HepG2 (cell line): ENCODE measurements around the gene RBM28. TPM values are rescaled to one million over a fixed set of nuclear protein-coding genes. Genes with fewer than 3 reads are reported as not detected.

Source experiments
- ATAC-seq: fragments of 200-7000 bp; cut with Tn5 transposase; 3 replicates; pipeline ENCODE4 v1.9.1; 2020; ENCODE audit warnings: mild to moderate bottlenecking, moderate library complexity
- BruUV-seq: library from RNA; stranded (reverse); fragments of 400-500 nt; replicated peaks from 2 replicates; lab custom pipeline; 2021; lab: Mats Ljungman, UMichigan
- CTCF ChIA-PET: fragments of 300-600 bp; formaldehyde crosslinking; extraction: SDS; loops from one replicate; lab custom pipeline; 2021; ENCODE audit warnings: low total read pairs, inconsistent platforms, low intra/inter-chr PET ratio; lab: Yijun Ruan, JAX
- POLR2A ChIA-PET: fragments of 350-600 bp; sonication (Branson Sonifier 250); formaldehyde crosslinking; loops from one replicate; lab custom pipeline; 2020; ENCODE audit warnings: antibody characterized with exemption, inconsistent platforms; lab: Yijun Ruan, JAX
- DNase-seq: peaks from one replicate; pipeline ENCODE4 v3.0.0-alpha.2; 2015; ENCODE audit warnings: low spot score
- FAIRE-seq: peaks from 3 replicates; lab custom pipeline; 2011; peaks lifted over from hg19 to GRCh38; lab: Jason Lieb, UNC
- H2AFZ ChIP-seq: one replicate; pipeline ENCODE4 v1.6.1; 2011; ENCODE audit warnings: low read length, inconsistent platforms
- H3K27ac ChIP-seq: fragments of 300-600 bp; 3 replicates; pipeline ENCODE4 v1.8.0; 2011; ENCODE audit warnings: mixed run types, mild to moderate bottlenecking, mixed read lengths, low read length, inconsistent platforms; ENCODE audit not compliant: insufficient read depth; ENCODE audit errors: extremely low read length
- H3K27me3 ChIP-seq, 2 experiments: fragments of 200-600 bp in 1 of 2; 2 replicates in 1 of 2; 3 replicates in 1 of 2; pipeline versions ENCODE4 v1.6.0 to v1.8.0; 2011; ENCODE audit warnings: low read length in 2 of 2, mild to moderate bottlenecking in 2 of 2, moderate library complexity in 2 of 2, inconsistent platforms in 1 of 2; ENCODE audit not compliant: insufficient read depth in 2 of 2, control insufficient read depth in 1 of 2
- H3K36me3 ChIP-seq, 2 experiments: fragments of 200-600 bp in 1 of 2; replicated peaks in 1 of 2; 2 replicates in 1 of 2; 3 replicates in 1 of 2; pipeline versions ENCODE4 v1.5.1 to v1.8.0; 2011; ENCODE audit warnings: low read length in 2 of 2, inconsistent platforms in 1 of 2; ENCODE audit not compliant: insufficient read depth in 2 of 2, control insufficient read depth in 1 of 2
- H3K4me1 ChIP-seq: 2 replicates; pipeline ENCODE4 v1.5.1; 2012; ENCODE audit warnings: low read length, inconsistent platforms; ENCODE audit not compliant: insufficient read depth
- H3K4me2 ChIP-seq: 2 replicates; pipeline ENCODE4 v1.6.0; 2011; ENCODE audit warnings: low read depth, low read length, inconsistent platforms
- H3K4me3 ChIP-seq, 3 experiments: fragments of 200-600 bp in 1 of 3; sonication (generic), shearing (Covaris generic) in 1 of 3; replicated peaks in 1 of 3; 2 replicates each; pipeline ENCODE4 v1.5.1; 2011 to 2016; ENCODE audit warnings: low read length in 3 of 3, inconsistent platforms in 2 of 3, low read depth in 2 of 3, mild to moderate bottlenecking in 2 of 3, control low read depth in 1 of 3, mixed read lengths in 1 of 3; ENCODE audit not compliant: insufficient read depth in 1 of 3
- H3K79me2 ChIP-seq: one replicate; pipeline ENCODE4 v1.6.1; 2011; ENCODE audit warnings: low read length, inconsistent platforms; ENCODE audit not compliant: insufficient read depth
- H3K9ac ChIP-seq: 2 replicates; pipeline ENCODE4 v1.6.0; 2011; ENCODE audit warnings: mild to moderate bottlenecking, low read depth, low read length, inconsistent platforms; ENCODE audit not compliant: insufficient read depth
- H3K9me3 ChIP-seq: 2 replicates; pipeline ENCODE4 v1.5.1; 2012; ENCODE audit warnings: mild to moderate bottlenecking, low read length
- H4K20me1 ChIP-seq: 2 replicates; pipeline ENCODE4 v1.6.0; 2011; ENCODE audit warnings: inconsistent platforms, mild to moderate bottlenecking, low read length, moderate library complexity; ENCODE audit not compliant: insufficient read depth
- MBNL3 ChIP-seq: fragments of 250-450 bp; sonication (Bioruptor Pico); conservative IDR thresholded peaks from 2 replicates; pipeline ENCODE4 v1.8.0; 2022; ENCODE audit warnings: mild to moderate bottlenecking, inconsistent platforms
- NFIB ChIP-seq: sonication (generic); formaldehyde crosslinking; IDR thresholded peaks from 2 replicates; pipeline ENCODE4 v1.9.0; 2021; ENCODE audit warnings: missing genetic modification reagents, mild to moderate bottlenecking, borderline replicate concordance
- ZNF292 ChIP-seq: sonication (generic); formaldehyde crosslinking; IDR thresholded peaks from 2 replicates; pipeline ENCODE4 v1.8.1; 2022; ENCODE audit warnings: mild to moderate bottlenecking, low read depth, missing genetic modification reagents, borderline replicate concordance
- ZNF562 ChIP-seq: sonication (generic); formaldehyde crosslinking; IDR thresholded peaks from 2 replicates; pipeline ENCODE4 v1.8.0; 2022; ENCODE audit warnings: missing genetic modification reagents, borderline replicate concordance
- WGBS: methylation state at CpG from one replicate; pipeline ENCODE4 v1.1.6; 2017; ENCODE audit warnings: low lambda C conversion rate; 5-methylcytosine and 5-hydroxymethylcytosine counted together
- in situ Hi-C: cut with HindIII; loops from 2 replicates; pipeline ENCODE4 v1.10.0; 2017; ENCODE audit warnings: low pct_unique_long_range_greater_than_20kb; ENCODE audit not compliant: extremely low pct_ligation_motif_present
- intact Hi-C: fragments of 100-400 bp; cut with micrococcal nuclease; formaldehyde crosslinking; loops from one replicate; pipeline ENCODE4 v1.10.0; 2022; ENCODE audit not compliant: unreplicated experiment
- polyA plus RNA-seq, 8 experiments: library from polyadenylated mRNA; depleted of rRNA in 3 of 8; stranded (reverse) in 7 of 8; unstranded in 1 of 8; fragments of >200 nt; fragmentation: Illumina TruSeq in 4 of 8; extraction: Trizol in 4 of 8; gene quantifications; 2 replicates each; pipeline versions ENCODE4 v1.2.1 to v1.2.3, GENCODE V29; 2011 to 2016; ENCODE audit warnings: low read depth in 4 of 8, missing spikeins in 1 of 8, mixed read lengths in 1 of 8; ENCODE audit not compliant: insufficient read depth in 1 of 8
- total RNA-seq, 5 experiments: library from RNA; depleted of rRNA; stranded (reverse); fragments of >200 nt; fragmentation: Illumina TruSeq; extraction: Trizol; gene quantifications; 2 replicates each; pipeline ENCODE4 v1.2.3, GENCODE V29; 2016; ENCODE audit warnings: low read depth in 1 of 5
- TF ChIP-seq, protein P1 (sequence below): sonication (generic); formaldehyde crosslinking; IDR thresholded peaks from 2 replicates; pipeline ENCODE4 v1.5.0; 2020; ENCODE audit warnings: missing genetic modification reagents
- TF ChIP-seq, protein P2 (sequence below): sonication (generic); formaldehyde crosslinking; IDR thresholded peaks from 2 replicates; pipeline ENCODE4 v1.5.0; 2020; ENCODE audit warnings: missing genetic modification reagents
- TF ChIP-seq, protein P3 (sequence below): sonication (generic); formaldehyde crosslinking; IDR thresholded peaks from 2 replicates; pipeline ENCODE4 v1.4.0; 2020; ENCODE audit warnings: missing genetic modification reagents

Gene RBM28
- total and polyA plus RNA-seq, 2 of the 13 experiments (the other 11 are each of a cell fraction or from before 2014, with no cell fraction given): 20.5 to 49.0 TPM

GRCh38 chr7:128356546-128357216 lies 13.0 kb upstream of the RBM28 start:
- Histone ChIP-seq H2AFZ (no peak overlapping the region), H3K79me2 (no peaks in the 10 kb centered on the region), H3K9me3 (no peaks in the 10 kb centered on the region), H3K4me2 (no peak overlapping the region), H3K4me1 (peaks cover 7% of the 10 kb centered on the region; the same call in 1 of the 2 replicates), H3K36me3 (no peaks in the 10 kb centered on the region), H3K9ac (no peak overlapping the region), H4K20me1 (no peaks in the 10 kb centered on the region), H3K27me3 (peaks cover 18 to 61% of the 10 kb centered on the region in 2 experiments; a peak in 4 of 5 replicates), H3K4me3 (no peak overlapping the region), H3K27ac (no peak overlapping the region)
- 6% methylated on average over 2 of the region's 2 CpGs for WGBS
- intact Hi-C loops (no loop called here), in situ Hi-C loops (no loop called here)
- TF ChIP-seq, protein P1, sequence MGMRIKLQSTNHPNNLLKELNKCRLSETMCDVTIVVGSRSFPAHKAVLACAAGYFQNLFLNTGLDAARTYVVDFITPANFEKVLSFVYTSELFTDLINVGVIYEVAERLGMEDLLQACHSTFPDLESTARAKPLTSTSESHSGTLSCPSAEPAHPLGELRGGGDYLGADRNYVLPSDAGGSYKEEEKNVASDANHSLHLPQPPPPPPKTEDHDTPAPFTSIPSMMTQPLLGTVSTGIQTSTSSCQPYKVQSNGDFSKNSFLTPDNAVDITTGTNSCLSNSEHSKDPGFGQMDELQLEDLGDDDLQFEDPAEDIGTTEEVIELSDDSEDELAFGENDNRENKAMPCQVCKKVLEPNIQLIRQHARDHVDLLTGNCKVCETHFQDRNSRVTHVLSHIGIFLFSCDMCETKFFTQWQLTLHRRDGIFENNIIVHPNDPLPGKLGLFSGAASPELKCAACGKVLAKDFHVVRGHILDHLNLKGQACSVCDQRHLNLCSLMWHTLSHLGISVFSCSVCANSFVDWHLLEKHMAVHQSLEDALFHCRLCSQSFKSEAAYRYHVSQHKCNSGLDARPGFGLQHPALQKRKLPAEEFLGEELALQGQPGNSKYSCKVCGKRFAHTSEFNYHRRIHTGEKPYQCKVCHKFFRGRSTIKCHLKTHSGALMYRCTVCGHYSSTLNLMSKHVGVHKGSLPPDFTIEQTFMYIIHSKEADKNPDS: no peak
- no peak for TF ChIP-seq ZNF562
- no peak for TF ChIP-seq MBNL3 (CRISPR knock-in tag)
- no peak for TF ChIP-seq ZNF292 (CRISPR knock-in tag)
- TF ChIP-seq, protein P2, sequence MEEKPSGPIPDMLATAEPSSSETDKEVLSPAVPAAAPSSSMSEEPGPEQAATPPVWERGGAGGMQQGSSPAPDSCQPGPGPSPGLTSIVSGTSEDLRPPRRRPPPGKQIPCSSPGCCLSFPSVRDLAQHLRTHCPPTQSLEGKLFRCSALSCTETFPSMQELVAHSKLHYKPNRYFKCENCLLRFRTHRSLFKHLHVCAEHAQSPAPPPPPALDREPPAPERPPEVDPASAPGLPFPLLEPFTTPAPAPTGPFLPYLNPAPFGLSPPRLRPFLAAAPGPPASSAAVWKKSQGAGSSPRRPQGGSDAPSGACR: no peak
- TF ChIP-seq NFIB (CRISPR knock-in tag): no peak
- TF ChIP-seq, protein P3, sequence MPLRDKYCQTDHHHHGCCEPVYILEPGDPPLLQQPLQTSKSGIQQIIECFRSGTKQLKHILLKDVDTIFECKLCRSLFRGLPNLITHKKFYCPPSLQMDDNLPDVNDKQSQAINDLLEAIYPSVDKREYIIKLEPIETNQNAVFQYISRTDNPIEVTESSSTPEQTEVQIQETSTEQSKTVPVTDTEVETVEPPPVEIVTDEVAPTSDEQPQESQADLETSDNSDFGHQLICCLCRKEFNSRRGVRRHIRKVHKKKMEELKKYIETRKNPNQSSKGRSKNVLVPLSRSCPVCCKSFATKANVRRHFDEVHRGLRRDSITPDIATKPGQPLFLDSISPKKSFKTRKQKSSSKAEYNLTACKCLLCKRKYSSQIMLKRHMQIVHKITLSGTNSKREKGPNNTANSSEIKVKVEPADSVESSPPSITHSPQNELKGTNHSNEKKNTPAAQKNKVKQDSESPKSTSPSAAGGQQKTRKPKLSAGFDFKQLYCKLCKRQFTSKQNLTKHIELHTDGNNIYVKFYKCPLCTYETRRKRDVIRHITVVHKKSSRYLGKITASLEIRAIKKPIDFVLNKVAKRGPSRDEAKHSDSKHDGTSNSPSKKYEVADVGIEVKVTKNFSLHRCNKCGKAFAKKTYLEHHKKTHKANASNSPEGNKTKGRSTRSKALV (CRISPR knock-in tag): no peak
- ChIA-PET POLR2A (no interaction called here), CTCF (no interaction called here)
- FAIRE-seq: no peak
- ATAC-seq: no peak
- BruUV-seq: no TSS peak
- DNase-seq: no peak
